HFFc6 (cell line): Measurements from ENCODE around the gene ZMAT2. TPM values are rescaled to one million over a fixed set of nuclear protein-coding genes. Genes with fewer than 3 reads are reported as not detected.
A peak's percentile ranks its signal among the peaks of the same experiment; 100 is the strongest.
"Not testable (repeated sequence)": the region's sequence is repeated elsewhere in the genome, so short reads cannot be mapped to it uniquely, and the experiment has no call there.

ENCODE experiments used
- DNase-seq: peaks from one replicate; pipeline ENCODE4 v3.0.0-alpha.2; 2018
- H3K27ac Mint-ChIP-seq: 2 replicates; pipeline ENCODE4 v1.8.0; 2020; ENCODE audit warnings: mild to moderate bottlenecking, mixed read lengths
- H3K27me3 Mint-ChIP-seq: 2 replicates; pipeline ENCODE4 v1.8.0; 2021; ENCODE audit warnings: mild to moderate bottlenecking, moderate library complexity, mixed read lengths; ENCODE audit not compliant: insufficient read depth
- H3K36me3 Mint-ChIP-seq: 2 replicates; pipeline ENCODE4 v1.8.0; 2021; ENCODE audit warnings: low read depth, mixed read lengths
- H3K4me1 Mint-ChIP-seq: 2 replicates; pipeline ENCODE4 v1.8.0; 2020; ENCODE audit warnings: low read depth, mixed read lengths
- H3K4me3 Mint-ChIP-seq: 2 replicates; pipeline ENCODE4 v1.8.0; 2020; ENCODE audit warnings: mild to moderate bottlenecking, moderate library complexity, mixed read lengths
- H3K9me3 Mint-ChIP-seq: 2 replicates; pipeline ENCODE4 v1.8.0; 2020; ENCODE audit warnings: mild to moderate bottlenecking, mixed read lengths
- CTCF ChIP-seq: fragments of 200-600 bp; sonication (generic); IDR thresholded peaks from 2 replicates; pipeline ENCODE4 v1.5.0; 2021; ENCODE audit warnings: antibody characterized with exemption, mild to moderate bottlenecking
- long read RNA-seq: library from polyadenylated mRNA; unstranded; transcript quantifications from one replicate; pipeline ENCODE4 v2.0.0, GENCODE V29; 2019
- total RNA-seq, 6 experiments: library from RNA; stranded (reverse); fragmentation: NEBNext Ultra II Directional; extraction: Animal tissue kit (Norgen Biotek cat#: 25700); gene quantifications; 2 replicates in 1 of 6; 3 replicates in 5 of 6; pipeline ENCODE4 v1.2.3, GENCODE V29; 2021

Gene ZMAT2
- total RNA-seq: 10 to 100 TPM; 59.1 to 68.5 (median 63.8) TPM
- long read RNA-seq, transcript ZMAT2-201 (6 exons, 1,647 nt): major isoform, 33 of 45 reads
- long read RNA-seq, partial matches to known transcripts: 9 of 45 reads
- long read RNA-seq, other reads (novel, unspliced or antisense): 3 of 45 reads

- peak; percentile 99 for DNase-seq
- Mint-ChIP-seq H3K9me3 (no peaks in the 10 kb centered on the region), H3K4me1 (peaks cover 22% of the 10 kb centered on the region), H3K27me3 (no peaks in the 10 kb centered on the region), H3K36me3 (peaks cover 55% of the 10 kb centered on the region), H3K4me3 (peak within 1 kb of the TSS; percentile 97), H3K27ac (peak within 1 kb of the TSS; percentile 84)
- no peak for TF ChIP-seq CTCF
Observed at GRCh38 chr5:140700177-140701144, at the start of gene ZMAT2. Gene ZMAT2 (plus strand): TSS chr5:140700447. CDS start chr5:140700461, 14 bp downstream.

GRCh38 chr5:140658870-140659269 is 41.4 kb upstream of the ZMAT2 start:
- no peak overlapping the region for H3K27ac Mint-ChIP-seq
- H3K27me3 Mint-ChIP-seq: no peaks in the 10 kb centered on the region
- no peak for TF ChIP-seq CTCF
- H3K9me3 Mint-ChIP-seq: no peaks in the 10 kb centered on the region
- H3K4me1 Mint-ChIP-seq: peaks cover 8% of the 10 kb centered on the region
- peaks cover 68% of the 10 kb centered on the region for H3K36me3 Mint-ChIP-seq
- H3K4me3 Mint-ChIP-seq: no peak overlapping the region; the same call in 1 of the 2 replicates
- DNase-seq: no peak

- not testable (repeated sequence) for DNase-seq, H3K27ac Mint-ChIP-seq, H3K27me3 Mint-ChIP-seq, H3K4me1 Mint-ChIP-seq, H3K4me3 Mint-ChIP-seq, H3K9me3 Mint-ChIP-seq
- H3K36me3 Mint-ChIP-seq: peaks cover 59% of the 10 kb centered on the region
Observed at GRCh38 chr5:140660371-140660770, 39.9 kb upstream of the ZMAT2 start.

- peak overlapping the region; percentile 99 for H3K4me3 Mint-ChIP-seq
- H3K4me1 Mint-ChIP-seq: peaks cover 30% of the 10 kb centered on the region
- H3K36me3 Mint-ChIP-seq: peaks cover 69% of the 10 kb centered on the region
- TF ChIP-seq CTCF: no peak
- H3K27ac Mint-ChIP-seq: peak overlapping the region; percentile 99
- DNase-seq: no peak
- no peaks in the 10 kb centered on the region for H3K9me3 Mint-ChIP-seq
- H3K27me3 Mint-ChIP-seq: no peaks in the 10 kb centered on the region
Observed at GRCh38 chr5:140664030-140664358, 36.3 kb upstream of the ZMAT2 start.

GRCh38 chr5:140664359-140665119 is 35.7 kb upstream of the ZMAT2 start, which contains the start of gene WDR55:
Gene WDR55 (plus strand): TSS chr5:140664904. CDS start chr5:140664913, 9 bp downstream.
- Mint-ChIP-seq H3K4me1 (peaks cover 30% of the 10 kb centered on the region), H3K27me3 (no peaks in the 10 kb centered on the region), H3K4me3 (peak within 1 kb of the TSS; percentile 99), H3K36me3 (peaks cover 68% of the 10 kb centered on the region), H3K27ac (peak within 1 kb of the TSS; percentile 99), H3K9me3 (no peaks in the 10 kb centered on the region)
- peak; percentile 94 for DNase-seq
- no peak for TF ChIP-seq CTCF

GRCh38 chr5:140671035-140671434 is 29.2 kb upstream of the ZMAT2 start:
- H3K4me3 Mint-ChIP-seq, H3K27me3 Mint-ChIP-seq, H3K9me3 Mint-ChIP-seq, H3K27ac Mint-ChIP-seq, DNase-seq: not testable (repeated sequence)
- Mint-ChIP-seq H3K36me3 (peaks cover 31% of the 10 kb centered on the region), H3K4me1 (peaks cover 20% of the 10 kb centered on the region)
